Astrocyte of the hippocampus (primary cell): Measurements from ENCODE around the gene ESR1.
"Not testable (repeated sequence)": the region's sequence is repeated elsewhere in the genome, so short reads cannot be mapped to it uniquely, and the experiment has no call there.

Experiments
- DNase-seq: peaks from one replicate; pipeline ENCODE4 v3.0.0; 2011; ENCODE audit warnings: low read depth, low spot score

ESR1 gene

DNA sequence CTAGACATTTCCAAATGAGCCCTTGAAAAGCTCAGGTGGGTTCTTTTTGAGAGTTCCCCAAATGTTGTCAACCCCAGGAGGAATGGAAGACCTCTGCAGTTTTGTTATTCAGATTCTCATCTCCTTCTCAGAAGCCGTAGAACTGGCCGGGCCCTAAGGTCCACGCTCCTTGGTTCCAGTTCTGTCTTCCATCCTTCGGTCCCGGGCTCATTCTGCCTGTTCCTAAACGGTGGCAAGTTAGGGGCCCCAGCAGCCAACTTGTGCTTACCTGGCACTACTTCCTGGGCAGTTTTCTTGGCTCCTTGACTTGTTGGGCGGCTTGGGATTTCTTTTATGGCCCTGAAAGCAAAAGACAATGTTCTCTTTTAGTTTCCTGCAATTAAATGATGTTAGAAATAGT lies 6.4 kb downstream of the ESR1 start:
- no peak for DNase-seq

DNA sequence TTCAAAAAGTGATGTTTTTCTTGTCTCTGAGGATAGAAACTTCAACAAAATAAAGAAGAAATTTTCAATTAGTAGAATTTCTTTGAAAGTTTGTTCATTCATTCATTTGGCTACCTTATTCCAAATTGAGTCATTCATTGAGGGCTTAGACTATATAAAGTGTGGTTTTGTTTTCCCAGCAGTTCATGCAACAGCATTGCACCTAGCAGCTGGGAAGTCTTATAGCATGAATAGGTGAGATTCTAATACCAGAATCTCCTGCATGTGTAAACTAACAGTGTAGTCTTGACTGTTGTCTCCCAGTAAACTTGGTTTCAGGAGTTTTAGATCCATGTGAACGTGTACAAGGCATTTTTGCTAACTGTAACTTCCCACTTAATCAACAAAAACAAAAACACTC lies 7.1 kb downstream of the ESR1 start:
- no peak for DNase-seq

DNA sequence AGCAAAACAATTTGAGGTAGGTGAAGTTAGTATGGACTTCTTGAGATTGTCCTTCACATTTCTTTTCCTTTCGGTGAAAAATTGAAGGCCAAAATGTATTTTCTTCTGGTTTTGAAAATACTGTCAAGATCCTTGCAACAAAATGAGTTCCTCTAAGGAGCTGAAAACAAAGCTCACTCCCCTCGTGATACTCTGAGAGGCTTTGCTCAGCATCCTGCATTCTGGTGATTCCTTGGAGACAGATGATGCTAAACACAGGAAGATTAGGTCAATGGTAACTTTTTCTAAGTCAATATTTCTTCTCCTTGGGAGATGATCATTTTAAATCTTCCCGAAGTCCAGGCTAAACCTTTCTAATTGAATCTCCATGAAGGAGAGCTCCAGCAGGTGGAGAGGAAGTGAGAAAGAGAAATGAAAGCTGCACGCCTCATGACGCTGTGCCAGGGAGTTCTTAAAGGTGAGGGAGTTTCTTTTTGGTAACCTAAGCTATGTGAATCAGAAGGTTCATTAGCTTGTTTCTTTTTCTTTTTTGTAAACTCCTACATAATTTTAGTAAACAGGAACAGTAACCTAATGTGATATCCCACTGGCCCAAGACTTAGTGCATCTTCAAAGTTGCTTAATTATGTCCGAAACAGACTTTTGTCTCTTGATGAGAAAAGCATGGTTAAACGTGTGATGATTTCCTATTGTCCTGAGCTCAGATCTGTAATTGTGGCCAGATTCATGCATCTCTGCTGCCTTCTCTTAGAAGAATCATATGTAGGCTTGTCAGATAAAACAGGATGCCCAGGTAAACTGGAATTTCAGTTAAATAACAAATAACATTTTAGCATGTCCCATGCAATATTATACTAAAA lies 15.0 kb downstream of the ESR1 start:
- no peak for DNase-seq

DNA sequence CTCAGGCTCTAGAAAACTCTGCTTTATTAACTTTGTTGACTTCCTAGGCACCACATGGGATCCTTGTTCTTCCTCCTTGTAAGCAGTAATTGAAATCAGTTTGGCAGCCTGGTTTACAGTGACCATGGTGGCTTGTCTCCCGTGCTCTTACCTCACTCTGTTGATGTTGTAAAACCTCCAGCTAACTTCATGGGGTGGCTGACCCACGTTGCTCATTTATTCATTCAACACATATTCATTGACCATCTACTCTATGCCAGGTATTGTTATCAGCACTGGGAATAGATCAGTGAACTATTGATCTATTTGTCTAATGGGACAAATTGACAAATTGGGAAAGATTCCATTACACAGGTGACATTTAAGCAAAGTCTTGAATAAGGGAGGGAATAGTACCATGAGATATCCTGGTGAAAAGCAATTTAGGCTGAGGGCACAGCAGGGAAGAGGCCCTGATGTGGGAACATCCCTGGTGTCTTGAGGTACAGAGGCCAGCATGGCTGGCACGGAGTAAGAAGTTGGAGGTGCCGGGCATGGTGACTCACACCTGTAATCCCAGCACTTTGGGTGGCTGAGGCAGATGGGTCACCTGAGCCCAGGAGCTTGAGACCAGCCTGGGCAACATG lies 19.1 kb downstream of the ESR1 start:
- DNase-seq: no peak

DNA sequence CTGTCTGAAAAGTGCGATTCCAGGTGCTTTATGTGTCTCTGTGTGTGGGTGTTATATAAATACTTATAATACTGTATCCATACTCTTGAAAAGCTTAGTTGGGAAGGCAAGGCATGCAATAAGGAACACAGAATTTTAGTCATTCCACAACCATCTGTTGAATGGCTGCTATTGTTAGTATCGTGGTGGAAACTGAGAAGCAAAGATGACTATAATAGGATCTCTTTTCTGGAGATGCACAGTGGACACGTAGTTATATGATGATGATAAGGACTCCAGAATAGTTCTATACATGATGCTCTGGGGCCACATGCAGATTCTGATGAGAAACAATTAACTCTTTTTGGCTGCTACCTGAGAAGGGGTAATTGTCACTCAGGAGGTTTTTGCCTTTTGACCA lies 25.2 kb downstream of the ESR1 start:
- no peak for DNase-seq

DNA sequence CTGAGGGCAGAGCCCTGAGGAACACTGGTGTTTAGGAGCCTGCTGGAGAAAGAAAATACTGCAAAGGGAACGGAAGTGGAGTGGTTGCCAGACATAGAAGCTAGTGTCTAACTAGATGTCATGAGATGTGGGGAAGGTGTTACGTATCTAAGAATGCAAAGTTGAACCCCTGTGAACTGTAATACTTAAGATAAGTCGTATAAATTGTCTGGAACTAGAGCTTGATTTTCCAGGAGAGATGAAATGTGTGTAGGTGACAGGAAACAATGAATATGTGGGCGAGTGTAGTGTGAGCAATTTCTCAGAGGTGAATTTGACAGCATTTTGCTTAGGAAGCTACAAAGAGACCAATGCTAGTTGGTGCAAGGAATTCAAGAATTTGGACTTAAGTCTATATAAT lies 27.9 kb downstream of the ESR1 start:
- no peak for DNase-seq

DNA sequence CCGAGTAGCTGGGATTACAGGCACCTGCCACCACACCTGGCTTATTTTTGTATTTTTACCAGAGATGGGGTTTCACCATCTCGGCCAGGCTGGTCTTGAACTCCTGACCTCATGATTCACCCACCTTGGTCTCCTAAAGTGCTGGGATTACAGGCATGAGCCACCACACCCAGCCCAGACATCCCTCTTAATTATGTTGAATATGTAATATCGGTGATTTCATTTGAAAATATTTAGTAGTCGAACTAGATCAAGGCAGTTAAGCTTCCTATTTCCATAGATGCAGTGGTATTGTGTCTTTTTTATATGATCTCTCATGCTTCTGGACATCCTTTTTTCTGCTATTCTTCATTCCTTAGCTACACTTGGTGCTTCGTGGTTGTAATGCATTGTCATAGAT lies 29.7 kb downstream of the ESR1 start:
- DNase-seq: no peak

DNA sequence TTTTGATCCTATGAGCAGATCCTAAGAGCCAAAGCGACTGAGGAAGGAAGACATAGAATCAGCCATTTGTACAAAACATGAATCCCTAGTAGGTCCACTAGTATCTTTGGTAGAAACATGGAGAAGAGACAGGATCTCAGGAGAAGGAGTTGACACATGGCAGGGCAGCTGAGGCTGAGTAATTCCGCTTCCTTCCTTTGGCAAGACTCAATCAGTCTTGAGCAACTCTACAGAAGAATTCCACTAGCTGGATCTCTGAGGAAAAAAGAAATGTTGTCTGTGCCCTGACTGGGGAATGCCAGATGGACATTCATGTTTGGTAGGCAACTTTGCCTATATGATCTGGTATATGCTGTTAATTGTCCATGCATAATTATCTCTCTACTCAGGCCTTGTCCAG lies 35.3 kb downstream of the ESR1 start:
- no peak for DNase-seq

DNA sequence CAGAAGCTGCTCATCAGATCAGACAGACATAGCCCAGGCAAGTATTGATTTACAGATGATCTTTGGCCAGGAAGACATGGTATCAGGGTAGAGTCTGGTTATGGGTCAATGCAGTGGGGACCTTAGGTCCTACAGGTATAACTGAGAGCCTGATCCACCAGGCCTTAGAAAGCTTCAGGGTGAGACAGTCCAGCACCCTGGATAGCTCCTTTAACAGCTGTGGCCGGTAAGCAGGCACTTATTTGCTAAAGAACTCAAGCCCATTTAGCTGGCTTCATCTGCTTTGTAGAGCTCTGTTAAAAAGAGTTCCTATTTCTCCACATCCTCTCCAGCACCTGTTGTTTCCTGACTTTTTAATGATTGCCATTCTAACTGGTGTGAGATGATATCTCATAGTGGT lies 39.6 kb downstream of the ESR1 start:
- peak; percentile 79 for DNase-seq

DNA sequence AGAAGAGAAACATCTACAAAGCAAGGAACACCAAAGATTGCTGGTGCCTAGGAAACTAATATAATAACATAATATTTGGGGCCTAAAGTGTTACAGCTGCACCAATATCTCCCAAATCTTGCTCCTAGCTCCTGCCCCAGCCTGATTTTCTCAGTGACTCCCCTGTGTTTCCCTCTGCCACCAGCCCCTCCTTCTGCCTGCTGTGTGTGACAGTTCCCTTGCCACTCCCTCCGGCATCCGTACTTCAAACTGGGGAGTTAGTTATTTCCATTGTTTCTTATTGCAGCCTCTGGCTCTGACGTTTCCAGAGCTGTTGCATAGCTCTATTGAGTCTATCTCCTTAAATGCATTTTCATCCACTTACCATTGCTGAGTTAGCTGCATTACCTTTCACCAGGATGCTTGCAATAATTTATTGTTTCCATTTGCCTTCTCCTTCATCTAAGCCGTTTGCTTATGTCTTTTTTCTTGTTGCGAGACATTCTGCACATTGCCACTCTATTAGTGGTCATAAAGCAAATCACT lies 43.1 kb downstream of the ESR1 start:
- no peak for DNase-seq

DNA sequence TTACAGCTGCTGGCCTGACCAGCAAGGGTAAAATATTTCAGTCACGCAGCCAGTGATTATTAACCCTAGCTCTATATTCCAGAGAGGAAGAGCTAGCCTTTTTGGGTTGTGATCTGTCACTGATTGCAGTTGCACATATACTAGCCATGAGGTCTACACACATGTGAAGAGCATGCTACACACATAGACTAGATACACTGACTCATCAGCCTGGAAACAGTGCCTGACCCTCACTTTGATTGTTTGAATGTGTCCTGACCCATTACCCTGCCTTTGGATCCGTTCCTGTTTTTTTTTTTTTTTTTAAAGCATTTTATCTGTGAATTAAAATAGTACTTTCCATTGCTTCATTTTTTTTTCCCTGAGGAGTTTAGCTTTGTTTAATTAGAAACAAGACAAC lies 50.8 kb downstream of the ESR1 start:
- no peak for DNase-seq

DNA sequence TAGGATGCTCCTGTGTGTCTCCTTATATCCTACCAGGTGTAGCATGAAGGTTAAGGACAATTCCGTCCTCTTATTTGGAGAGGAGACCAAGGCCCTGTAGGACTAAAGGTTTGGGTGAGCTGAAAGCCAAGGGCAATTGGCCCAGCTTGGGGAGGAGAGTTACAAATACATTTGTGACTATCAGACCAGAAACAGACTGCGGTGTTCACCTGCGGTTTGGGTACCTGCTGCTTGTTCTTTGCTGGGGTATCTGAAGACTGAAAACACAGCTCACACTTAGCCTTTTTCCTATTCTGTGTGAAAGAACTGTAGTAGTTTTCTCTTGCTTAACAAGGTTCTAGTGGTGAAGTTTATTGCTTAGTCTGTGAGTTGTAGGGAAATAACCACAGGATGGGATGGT lies 55.0 kb downstream of the ESR1 start:
- no peak for DNase-seq

DNA sequence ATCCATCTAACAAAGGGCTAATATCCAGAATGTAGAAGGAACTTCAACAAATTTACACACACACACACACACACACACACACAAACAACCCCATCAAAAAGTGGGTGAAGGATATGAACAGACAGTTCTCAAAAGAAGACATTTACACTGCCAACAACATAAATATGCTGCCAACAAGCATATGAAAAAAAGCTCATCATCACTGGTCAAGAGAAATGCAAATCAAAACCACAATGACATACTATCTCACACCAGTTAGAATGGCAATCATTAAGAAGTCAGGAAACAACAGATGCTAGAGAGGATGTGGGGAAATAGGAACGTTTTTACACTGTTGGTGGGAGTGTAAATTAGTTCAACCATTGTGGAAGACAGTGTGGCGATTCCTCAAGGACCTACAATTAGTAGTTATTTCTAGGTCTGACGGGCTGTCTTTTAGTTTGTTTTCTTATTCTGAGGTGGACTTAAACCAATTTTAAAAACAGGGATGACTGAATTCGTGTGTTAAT lies 59.9 kb downstream of the ESR1 start:
- not testable (repeated sequence) for DNase-seq

DNA sequence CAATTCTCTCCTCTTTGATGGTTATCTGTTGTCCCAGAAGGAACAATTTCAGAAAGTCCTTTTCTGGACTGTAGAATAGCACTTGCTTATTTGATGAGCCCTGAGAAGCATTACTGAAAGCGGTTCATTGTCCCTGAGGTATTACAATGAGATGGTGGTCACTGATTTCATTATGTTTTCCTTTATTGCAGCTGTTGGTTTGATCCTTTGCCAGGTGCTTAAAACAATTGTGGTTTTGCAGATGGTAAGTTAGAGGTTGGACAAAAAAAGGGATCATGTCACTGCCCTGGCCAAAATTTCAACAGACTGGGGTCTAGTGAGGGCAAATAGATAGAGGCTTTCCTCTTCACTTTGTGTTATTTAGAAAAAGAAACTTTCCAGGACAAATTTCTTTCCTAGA lies 61.9 kb downstream of the ESR1 start:
- DNase-seq: no peak

DNA sequence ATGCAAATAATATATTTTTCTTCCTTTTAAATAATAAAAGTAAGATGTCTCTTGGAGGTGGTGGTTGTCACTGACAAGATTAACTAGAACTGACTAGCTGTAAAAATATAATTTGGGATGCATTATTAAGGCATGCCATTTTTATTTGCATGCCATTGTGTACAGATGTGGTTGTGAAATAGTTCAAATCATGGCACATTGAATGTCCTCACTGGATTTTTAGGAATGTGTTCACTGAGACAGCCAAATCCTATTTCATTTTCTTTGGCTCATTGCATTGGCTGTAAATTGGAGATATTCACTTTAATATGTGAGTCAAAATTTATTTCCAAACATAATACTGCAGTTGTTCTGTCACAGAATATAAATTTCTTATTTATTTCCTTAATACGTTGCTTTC lies 62.3 kb downstream of the ESR1 start:
- no peak for DNase-seq

DNA sequence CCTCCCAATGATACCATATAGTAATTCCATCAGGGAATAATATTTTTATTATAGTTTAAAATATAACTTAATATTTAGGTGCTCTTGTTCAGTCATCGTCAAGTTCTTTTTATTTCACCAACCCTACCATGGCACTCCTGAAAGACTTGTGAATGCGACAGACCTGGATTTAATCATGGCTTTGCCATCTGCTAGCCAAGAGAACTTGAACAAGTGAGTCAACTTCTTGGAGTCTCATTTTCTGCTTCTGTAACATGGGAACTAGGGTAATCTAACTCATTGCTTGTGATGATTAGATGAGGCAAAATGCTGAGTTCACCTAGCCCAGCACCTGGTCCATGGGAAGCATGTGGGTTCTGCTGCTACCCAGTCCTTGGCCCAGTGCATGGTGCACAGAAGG lies 62.9 kb downstream of the ESR1 start:
- DNase-seq: no peak

DNA sequence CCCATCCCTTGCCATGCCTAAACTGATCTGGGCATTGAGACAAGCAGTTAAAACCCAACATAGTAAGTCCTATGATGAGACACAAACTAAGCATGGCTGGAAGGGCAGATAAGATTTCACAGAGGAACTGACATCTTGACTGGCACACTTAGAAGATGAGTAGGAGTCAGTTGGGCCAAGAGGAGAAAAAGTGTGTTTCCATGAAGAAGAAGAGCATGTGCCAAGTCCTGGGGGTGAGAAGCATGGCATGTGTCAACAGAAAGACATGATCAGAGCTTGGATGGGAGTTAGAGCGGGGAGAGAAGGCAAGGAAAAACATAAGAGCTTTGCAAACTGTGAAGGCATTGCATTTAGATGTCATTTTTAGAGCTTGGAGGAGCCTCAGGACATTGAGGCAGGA lies 68.0 kb downstream of the ESR1 start:
- DNase-seq: no peak

DNA sequence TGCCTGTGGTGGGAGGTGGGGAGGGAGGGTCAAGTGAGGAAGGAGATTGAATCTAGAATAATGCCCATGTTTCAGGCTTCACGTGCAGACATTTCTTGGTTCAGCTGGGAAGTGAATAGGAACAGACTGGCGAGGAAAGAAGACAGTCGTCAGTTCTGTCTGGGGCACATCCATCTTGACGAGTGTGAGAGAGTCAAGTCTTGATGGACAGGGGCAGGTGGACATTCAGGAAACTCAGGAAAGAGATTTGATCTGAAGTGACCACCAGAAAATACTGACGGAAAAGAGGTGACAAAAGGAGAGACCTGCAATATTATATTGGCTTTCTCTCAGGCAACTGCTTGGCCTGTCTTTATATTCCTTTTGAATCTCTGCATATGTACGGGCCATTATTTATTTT lies 68.6 kb downstream of the ESR1 start:
- DNase-seq: no peak

DNA sequence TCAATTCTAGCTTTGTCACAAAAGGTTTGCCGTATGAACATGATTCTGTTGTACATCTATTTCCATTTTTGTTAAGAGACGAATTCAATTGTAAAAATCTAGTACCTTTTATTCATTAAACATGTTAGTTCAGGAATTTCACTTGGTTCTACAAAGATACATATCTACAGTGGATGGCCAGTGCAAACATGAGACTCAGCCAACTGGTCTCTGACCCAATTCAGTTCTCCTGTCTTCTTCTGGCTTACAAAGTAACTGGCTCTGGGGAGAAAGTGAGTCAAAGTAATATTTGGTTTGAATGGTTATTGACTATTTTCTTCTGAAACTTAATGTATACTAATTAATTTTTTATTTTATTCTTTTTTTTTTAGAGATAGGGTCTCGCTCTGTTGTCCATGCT lies 70.0 kb downstream of the ESR1 start:
- no peak for DNase-seq

DNA sequence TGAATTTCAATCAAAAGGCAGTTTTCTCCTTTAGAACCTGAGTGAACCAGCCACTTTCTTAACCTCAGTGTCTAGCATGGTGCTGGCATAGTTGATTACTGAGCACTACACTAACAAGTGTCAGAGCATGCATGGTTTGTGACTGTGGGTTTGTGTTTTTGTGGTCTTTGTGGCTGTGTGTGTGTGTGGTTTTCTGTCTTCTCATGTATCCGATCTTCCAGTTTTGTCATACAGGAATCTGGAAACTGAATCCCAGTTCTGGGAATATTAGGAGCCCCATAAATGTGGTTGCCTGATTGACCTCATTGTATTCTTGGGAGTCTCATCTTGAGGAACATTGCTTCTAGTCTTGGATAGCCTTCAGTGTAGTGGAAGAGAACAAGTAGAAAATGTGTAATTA lies 73.7 kb downstream of the ESR1 start:
- DNase-seq: no peak

DNA sequence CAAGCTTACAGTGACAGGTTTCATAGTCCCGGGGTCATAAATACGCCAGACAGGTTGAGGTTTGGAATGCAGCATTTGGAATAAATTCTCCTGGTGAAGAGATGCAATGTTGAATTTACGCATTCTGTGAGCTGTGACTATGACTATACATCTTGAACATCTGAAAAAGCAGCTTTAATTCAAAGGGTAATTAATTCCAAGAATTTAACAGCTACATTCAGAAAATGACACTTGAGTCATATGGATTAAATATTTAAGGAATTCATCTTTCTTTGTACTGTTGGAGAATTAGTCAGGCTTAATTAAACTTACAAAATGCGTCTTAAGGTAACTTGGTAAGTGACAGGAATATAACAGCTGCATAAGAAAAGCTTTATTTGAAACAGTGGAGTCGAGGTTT lies 74.7 kb downstream of the ESR1 start:
- DNase-seq: no peak

DNA sequence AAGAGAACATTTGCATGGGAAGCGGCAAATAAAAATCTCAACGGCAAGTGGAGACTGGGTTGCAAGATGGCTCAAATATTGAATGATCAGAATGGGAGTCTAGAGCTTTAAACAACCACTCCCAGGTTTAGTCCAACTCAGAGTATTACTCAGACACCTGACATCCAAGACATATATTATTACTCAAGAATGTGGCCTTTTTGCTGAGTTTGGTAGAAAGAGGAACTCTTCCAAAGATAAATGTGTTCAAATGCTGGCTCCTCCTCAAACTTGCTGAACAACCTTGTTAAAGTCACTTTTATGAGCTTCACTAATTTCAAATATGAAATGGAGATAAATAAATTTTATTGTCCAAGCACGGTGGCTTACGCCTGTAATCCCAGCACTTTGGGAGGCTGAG lies 77.8 kb downstream of the ESR1 start:
- DNase-seq: no peak

DNA sequence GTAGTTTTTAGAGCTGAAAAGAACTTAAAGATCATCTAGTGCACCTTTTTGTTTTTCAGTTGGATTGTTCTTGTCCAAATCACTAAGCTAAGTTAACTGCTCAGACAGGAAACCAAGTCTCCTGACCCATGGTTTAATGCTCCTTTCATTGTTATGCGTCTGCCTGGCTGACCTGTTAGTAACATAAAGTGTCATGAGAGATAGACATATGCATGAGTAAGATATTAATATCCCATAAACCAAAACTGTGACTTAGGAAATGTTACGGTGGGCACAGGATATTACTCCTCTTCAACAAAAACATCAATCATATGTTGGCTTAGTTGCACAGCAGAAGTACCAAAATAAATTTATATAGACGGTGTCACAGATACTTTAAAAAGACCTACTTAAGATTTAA lies 84.0 kb downstream of the ESR1 start:
- no peak for DNase-seq
